ENCODE measurements around the gene GAGE10. TPM values are rescaled to one million over a fixed set of nuclear protein-coding genes. Genes with fewer than 3 reads are reported as not detected.
"Not testable (repeated sequence)": the region's sequence is repeated elsewhere in the genome, so short reads cannot be mapped to it uniquely, and the experiment has no call there.

The GAGE10 gene
- total RNA-seq, 4 donors from 2014 or later = not detected

DNA sequence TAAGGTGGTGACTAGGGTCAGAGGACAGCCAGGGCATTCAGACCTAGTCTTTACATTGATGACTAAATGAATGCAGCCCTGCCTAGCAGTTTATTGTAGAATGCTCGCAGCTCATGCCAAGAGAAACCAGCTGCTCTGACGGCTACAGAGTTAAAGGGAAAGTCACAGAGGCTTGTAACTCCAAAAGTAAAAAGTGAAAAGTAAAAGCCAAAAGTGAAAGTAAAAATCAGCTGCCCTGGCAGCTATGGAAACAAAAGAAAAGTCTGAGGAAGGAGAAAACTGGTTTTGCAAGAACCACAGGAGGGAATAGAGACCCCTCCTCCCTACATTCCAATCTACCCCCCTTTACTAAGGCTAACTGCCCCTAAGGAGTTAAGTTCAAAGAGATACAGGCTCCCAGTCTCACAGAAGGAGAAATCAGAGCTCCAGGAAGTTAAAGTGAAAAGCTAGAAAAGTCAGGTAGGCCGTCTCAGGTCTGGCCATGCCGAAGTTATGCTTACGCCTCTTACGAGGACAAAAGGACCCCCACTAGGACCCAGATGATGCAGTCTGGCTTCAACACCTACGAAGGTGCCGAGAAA lies 6.0 kb downstream of the GAGE10 start:
- TF ChIP-seq, protein P1, sequence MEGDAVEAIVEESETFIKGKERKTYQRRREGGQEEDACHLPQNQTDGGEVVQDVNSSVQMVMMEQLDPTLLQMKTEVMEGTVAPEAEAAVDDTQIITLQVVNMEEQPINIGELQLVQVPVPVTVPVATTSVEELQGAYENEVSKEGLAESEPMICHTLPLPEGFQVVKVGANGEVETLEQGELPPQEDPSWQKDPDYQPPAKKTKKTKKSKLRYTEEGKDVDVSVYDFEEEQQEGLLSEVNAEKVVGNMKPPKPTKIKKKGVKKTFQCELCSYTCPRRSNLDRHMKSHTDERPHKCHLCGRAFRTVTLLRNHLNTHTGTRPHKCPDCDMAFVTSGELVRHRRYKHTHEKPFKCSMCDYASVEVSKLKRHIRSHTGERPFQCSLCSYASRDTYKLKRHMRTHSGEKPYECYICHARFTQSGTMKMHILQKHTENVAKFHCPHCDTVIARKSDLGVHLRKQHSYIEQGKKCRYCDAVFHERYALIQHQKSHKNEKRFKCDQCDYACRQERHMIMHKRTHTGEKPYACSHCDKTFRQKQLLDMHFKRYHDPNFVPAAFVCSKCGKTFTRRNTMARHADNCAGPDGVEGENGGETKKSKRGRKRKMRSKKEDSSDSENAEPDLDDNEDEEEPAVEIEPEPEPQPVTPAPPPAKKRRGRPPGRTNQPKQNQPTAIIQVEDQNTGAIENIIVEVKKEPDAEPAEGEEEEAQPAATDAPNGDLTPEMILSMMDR (IDR thresholded peaks at IDR 0.05; ENCODE audit: low read depth) = no peak

DNA sequence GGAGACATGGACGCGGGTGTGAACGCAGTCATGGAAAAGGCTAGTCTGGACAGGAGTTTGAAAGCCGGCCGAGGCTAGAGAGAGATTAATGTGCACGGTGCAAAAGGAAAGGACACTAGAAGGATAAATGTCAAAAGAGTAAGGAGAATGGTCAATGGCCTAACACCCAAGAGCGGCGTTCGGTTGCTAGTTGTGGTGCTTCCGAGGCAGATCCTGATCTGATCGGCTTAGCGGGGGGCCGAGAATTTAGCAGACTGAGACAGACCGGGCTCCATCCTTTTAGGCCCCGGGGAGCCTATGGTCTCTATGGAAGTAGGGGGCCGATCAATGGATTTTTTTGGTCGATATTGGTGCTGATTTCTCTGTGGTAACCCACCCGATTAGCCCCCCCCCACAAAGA lies 6.9 kb downstream of the GAGE10 start:
- TF ChIP-seq, protein P1 (IDR thresholded peaks at IDR 0.05; ENCODE audit: low read depth) = no peak

- TF ChIP-seq, protein P1 (IDR thresholded peaks at IDR 0.05; ENCODE audit: low read depth) = no peak
Measured at GRCh38 chrX:49312176-49312575, 8.7 kb downstream of the GAGE10 start.

DNA sequence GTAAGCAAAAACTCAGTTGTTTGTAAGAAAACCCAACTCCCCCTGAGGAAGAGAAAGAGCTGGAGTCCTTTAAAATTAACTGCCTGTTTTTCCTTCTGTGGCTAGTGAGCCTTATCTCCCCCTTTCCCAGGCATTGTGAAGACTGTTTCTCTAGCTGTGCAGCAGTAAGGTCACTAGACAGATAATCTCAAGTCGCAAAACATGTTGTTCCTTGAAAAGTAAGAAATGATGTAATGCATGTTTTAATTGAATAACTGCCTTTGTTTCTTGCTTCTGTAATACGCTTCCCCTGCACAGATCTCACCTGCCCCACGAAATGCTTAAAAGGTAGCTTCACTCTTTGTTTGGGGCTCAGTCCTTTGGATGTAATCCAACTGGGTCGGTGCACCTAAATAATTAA lies 12.6 kb downstream of the GAGE10 start:
- TF ChIP-seq, protein P1 (IDR thresholded peaks at IDR 0.05; ENCODE audit: low read depth) = no peak

DNA sequence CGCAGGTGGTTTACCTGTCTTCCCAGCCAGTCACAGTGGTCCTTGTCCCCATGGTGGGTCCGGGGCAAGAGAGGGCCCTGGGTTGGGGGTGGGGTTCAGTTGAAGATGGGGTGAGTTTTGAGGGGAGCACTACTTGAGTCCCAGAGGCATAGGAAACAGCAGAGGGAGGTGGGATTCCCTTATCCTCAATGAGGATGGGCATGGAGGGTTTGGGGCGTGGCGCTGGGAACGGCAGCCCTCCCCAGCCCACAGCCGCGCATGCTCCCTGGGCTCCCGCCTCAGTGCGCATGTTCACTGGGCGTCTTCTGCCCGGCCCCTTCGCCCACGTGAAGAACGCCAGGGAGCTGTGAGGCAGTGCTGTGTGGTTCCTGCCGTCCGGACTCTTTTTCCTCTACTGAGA lies 18.3 kb downstream of the GAGE10 start, which contains the start of gene GAGE12J:
TSS of gene GAGE12J (plus strand) at position 301 of the 400 bp plus-strand sequence. CDS start 1,157 bp downstream, outside the sequence.
- TF ChIP-seq, protein P1 (IDR thresholded peaks at IDR 0.05; ENCODE audit: low read depth) = not testable (repeated sequence)

- TF ChIP-seq, protein P1 (IDR thresholded peaks at IDR 0.05; ENCODE audit: low read depth) = not testable (repeated sequence)
Measured at GRCh38 chrX:49331282-49331681, 27.8 kb downstream of the GAGE10 start, which contains the start of gene GAGE13. Gene GAGE13, plus strand, starts transcription at chrX:49331582. Its CDS starts 1,156 bp downstream, at chrX:49332738.

Other genes starting within 250 kb of the GAGE10 start
- 1 to 10 TPM in 2 of 4 donors, under 1 TPM in 2; 0.44 to 3.1 (median 1.2) TPM for gene CCDC120, start 244.6 kb upstream of the GAGE10 start, total RNA-seq
- 10 to 100 TPM in 2 of 4 donors, 1 to 10 TPM in 2; 5.1 to 10.6 (median 9.0) TPM for gene PRAF2, start 229.6 kb upstream of the GAGE10 start, total RNA-seq
- 100 to 1,000 TPM in 2 of 4 donors, 10 to 100 TPM in 2; 84.5 to 138 (median 115) TPM for gene WDR45, start 223.8 kb upstream of the GAGE10 start, total RNA-seq
- 10 to 100 TPM; 11.9 to 32.0 (median 19.8) TPM for gene GPKOW, start 179.9 kb upstream of the GAGE10 start, total RNA-seq
- gene MAGIX, start 140.9 kb upstream of the GAGE10 start, total RNA-seq = 1 to 10 TPM in 1 of 4 donors, under 1 TPM in 3; 0.17 to 3.0 (median 0.35) TPM
- gene PLP2, start 131.7 kb upstream of the GAGE10 start, total RNA-seq = 10 to 100 TPM; 19.0 to 62.0 (median 37.2) TPM
- gene PRICKLE3, start 117.3 kb upstream of the GAGE10 start, total RNA-seq = 10 to 100 TPM; 10.7 to 19.4 (median 13.8) TPM
- gene SYP, start 103.5 kb upstream of the GAGE10 start, total RNA-seq = 1 to 10 TPM in 1 of 4 donors, under 1 TPM in 3; 0.16 to 2.4 (median 0.91) TPM
- gene CACNA1F, start 70.3 kb upstream of the GAGE10 start, total RNA-seq = under 1 TPM; under 0.01 to 0.66 (median 0.25) TPM
- 10 to 100 TPM in 3 of 4 donors, 1 to 10 TPM in 1; 6.5 to 14.1 (median 13.3) TPM for gene CCDC22, start 68.2 kb upstream of the GAGE10 start, total RNA-seq
- gene FOXP3, start 38.9 kb upstream of the GAGE10 start, total RNA-seq = under 1 TPM in 1 of 4 donors, not detected in 3; 0.22 TPM
- gene PPP1R3F, start 33.9 kb upstream of the GAGE10 start, total RNA-seq = 1 to 10 TPM; 1.8 to 7.5 (median 4.5) TPM
- gene GAGE12J, start 18.4 kb downstream of the GAGE10 start, total RNA-seq = not detected
- not detected for gene GAGE13, start 27.9 kb downstream of the GAGE10 start, total RNA-seq
- gene GAGE12C, start 228.5 kb downstream of the GAGE10 start, total RNA-seq = not detected
- not detected for gene GAGE12D, start 238.1 kb downstream of the GAGE10 start, total RNA-seq
- not detected for gene GAGE12E, start 247.6 kb downstream of the GAGE10 start, total RNA-seq

All from subcutaneous adipose tissue (tissue), 4 donors.